CD4-positive, alpha-beta T cell (primary cell): Measurements from ENCODE around the gene PTGIS. TPM values are rescaled to one million over a fixed set of nuclear protein-coding genes. Genes with fewer than 3 reads are reported as not detected.
A peak's percentile ranks its signal among the peaks of the same experiment; 100 is the strongest.

Experiments
- ATAC-seq: fragments of 200-7000 bp; cut with Tn5 transposase; one replicate; pipeline ENCODE4 v1.10.0; 2022; ENCODE audit warnings: mild to moderate bottlenecking; ENCODE audit not compliant: poor library complexity
- CTCF ChIA-PET: fragments of 350-600 bp; sonication (Branson Sonifier 250); formaldehyde crosslinking; loops from one replicate; lab custom pipeline; 2021; ENCODE audit warnings: antibody characterized with exemption, inconsistent platforms; lab: Charles Lee
- POLR2A ChIA-PET: fragments of 350-600 bp; sonication (Branson Sonifier 250); formaldehyde crosslinking; loops from one replicate; lab custom pipeline; 2021; ENCODE audit warnings: antibody characterized with exemption, inconsistent platforms; lab: Charles Lee
- DNase-seq, 14 experiments: peaks; one replicate each; pipeline ENCODE4 v3.0.0-alpha.2; 2013 to 2020; ENCODE audit warnings: mixed read lengths in 2 of 14
- H3K27ac ChIP-seq, 2 donors: one replicate each; pipeline versions ENCODE4 v1.5.1 to v1.7.0; 2013; ENCODE audit warnings: low read length in 2 of 2, low read depth in 1 of 2, mild to moderate bottlenecking in 1 of 2
- H3K27me3 ChIP-seq, 2 experiments: 1 replicate in 1 of 2; 2 replicates in 1 of 2; pipeline versions ENCODE4 v1.6.1 to v1.7.0; 2013; ENCODE audit warnings: low read length in 2 of 2, control low read depth in 1 of 2, mild to moderate bottlenecking in 1 of 2, moderate library complexity in 1 of 2; ENCODE audit not compliant: insufficient read depth in 2 of 2, control insufficient read depth in 1 of 2
- H3K36me3 ChIP-seq: one replicate; pipeline ENCODE4 v1.6.1; 2013; ENCODE audit warnings: low read length, control low read depth; ENCODE audit not compliant: insufficient read depth
- H3K4me1 ChIP-seq: one replicate; pipeline ENCODE4 v1.6.1; 2013; ENCODE audit warnings: low read length, control low read depth; ENCODE audit not compliant: insufficient read depth
- H3K4me3 ChIP-seq: one replicate; pipeline ENCODE4 v1.5.1; 2013; ENCODE audit warnings: mild to moderate bottlenecking, low read length, moderate library complexity
- H3K9me3 ChIP-seq, 2 experiments: 1 replicate in 1 of 2; 2 replicates in 1 of 2; pipeline versions ENCODE4 v1.6.1 to v1.7.0; 2013; ENCODE audit warnings: low read length in 2 of 2, mild to moderate bottlenecking in 2 of 2, control low read depth in 1 of 2, moderate library complexity in 1 of 2; ENCODE audit not compliant: control insufficient read depth in 1 of 2, insufficient read depth in 1 of 2
- H3K27ac Mint-ChIP-seq: one replicate; pipeline ENCODE4 v1.8.0; 2020; ENCODE audit warnings: mixed read lengths
- H3K27me3 Mint-ChIP-seq: one replicate; pipeline ENCODE4 v1.8.0; 2021; ENCODE audit warnings: mixed read lengths
- H3K36me3 Mint-ChIP-seq: one replicate; pipeline ENCODE4 v1.8.0; 2021; ENCODE audit warnings: low read depth, mixed read lengths
- H3K4me1 Mint-ChIP-seq: one replicate; pipeline ENCODE4 v1.8.0; 2021; ENCODE audit warnings: low read depth, mixed read lengths
- H3K4me3 Mint-ChIP-seq: one replicate; pipeline ENCODE4 v1.8.0; 2020; ENCODE audit warnings: mild to moderate bottlenecking, mixed read lengths
- H3K9me3 Mint-ChIP-seq: one replicate; pipeline ENCODE4 v1.8.0; 2020; ENCODE audit warnings: mixed read lengths
- CTCF ChIP-seq: fragments of 200-600 bp; IDR thresholded peaks from one replicate; pipeline ENCODE4 v1.8.0; 2022; ENCODE audit warnings: antibody characterized with exemption, mild to moderate bottlenecking
- intact Hi-C, 2 experiments: fragments of 100-400 bp; cut with DNase I in 1 of 2; cut with micrococcal nuclease in 1 of 2; formaldehyde crosslinking; loops; one replicate each; pipeline versions ENCODE4 v1.15.1 to v1.9.0; 2023 to 2025; cut with DNase I, micrococcal nuclease
- total RNA-seq, 174 experiments: library from RNA in 2 of 174; stranded (reverse) in 2 of 174; gene quantifications; one replicate each; pipeline ENCODE4 v1.2.3 and lab custom pipeline; 2021 to 2026

Gene PTGIS
- total RNA-seq, 2 experiments from 2014 or later: not detected

GRCh38 chr20:49485563-49485962 is 82.4 kb downstream of the PTGIS start:
- Mint-ChIP-seq H3K27me3 (peaks cover 78% of the 10 kb centered on the region), H3K27ac (no peak overlapping the region), H3K9me3 (peaks cover 2% of the 10 kb centered on the region), H3K4me3 (no peak overlapping the region), H3K4me1 (peaks cover 8% of the 10 kb centered on the region), H3K36me3 (no peaks in the 10 kb centered on the region)
- H3K36me3 ChIP-seq: no peaks in the 10 kb centered on the region
- H3K27me3 ChIP-seq: peaks cover 59 to 75% of the 10 kb centered on the region in 2 experiments
- intact Hi-C loops: no loop called here
- DNase-seq: no peak
- ChIA-PET CTCF (no interaction called here), POLR2A (no interaction called here)
- peaks cover 0 to 13% of the 10 kb centered on the region in 2 experiments for H3K9me3 ChIP-seq
- H3K4me3 ChIP-seq: no peak overlapping the region
- H3K4me1 ChIP-seq: peaks cover 22% of the 10 kb centered on the region
- no peak overlapping the region for H3K27ac ChIP-seq
- no peak for TF ChIP-seq CTCF
- no peak for ATAC-seq

- peaks cover under 1% of the 10 kb centered on the region for H3K9me3 Mint-ChIP-seq
- ChIA-PET POLR2A (no interaction called here), CTCF (interaction anchor here (0.6 to 1.7 kb wide), 3 partner anchors 13 to 103 kb away, joined by 3 to 4 read pairs (median 3); no protein-coding TSS in a partner anchor)
- intact Hi-C loops: loop anchor here in 1 of 2 experiments (5.0 kb wide), 1 partner anchor 152 kb away; no protein-coding TSS in a partner anchor
- Histone ChIP-seq H3K4me1 (peaks cover 22% of the 10 kb centered on the region), H3K4me3 (peak overlapping the region; percentile 33), H3K27me3 (peaks cover 59 to 76% of the 10 kb centered on the region in 2 experiments), H3K9me3 (peaks cover 0 to 13% of the 10 kb centered on the region in 2 experiments), H3K27ac (no peak overlapping the region), H3K36me3 (no peaks in the 10 kb centered on the region)
- H3K27ac Mint-ChIP-seq: no peak overlapping the region
- H3K36me3 Mint-ChIP-seq: no peaks in the 10 kb centered on the region
- ATAC-seq (peak; percentile 78), DNase-seq (peak; percentile 21 to 72 (median 42))
- H3K4me3 Mint-ChIP-seq: peak overlapping the region; percentile 76
- H3K27me3 Mint-ChIP-seq: peaks cover 80% of the 10 kb centered on the region
- H3K4me1 Mint-ChIP-seq: peaks cover 8% of the 10 kb centered on the region
- peak; percentile 36 for TF ChIP-seq CTCF
Observed at GRCh38 chr20:49484180-49485140, 83.5 kb downstream of the PTGIS start.

- no peak overlapping the region for H3K4me3 Mint-ChIP-seq
- no peak for DNase-seq
- Histone ChIP-seq H3K36me3 (no peaks in the 10 kb centered on the region), H3K27ac (no peak overlapping the region), H3K9me3 (peaks cover 0 to 13% of the 10 kb centered on the region in 2 experiments), H3K4me1 (peaks cover 22% of the 10 kb centered on the region), H3K4me3 (no peak overlapping the region), H3K27me3 (peaks cover 52 to 72% of the 10 kb centered on the region in 2 experiments)
- H3K4me1 Mint-ChIP-seq: peaks cover 8% of the 10 kb centered on the region
- no peaks in the 10 kb centered on the region for H3K9me3 Mint-ChIP-seq
- ATAC-seq: no peak
- no peak overlapping the region for H3K27ac Mint-ChIP-seq
- TF ChIP-seq CTCF: no peak
- H3K36me3 Mint-ChIP-seq: no peaks in the 10 kb centered on the region
- CTCF ChIA-PET: interaction anchor here (0.6 to 1.7 kb wide), 3 partner anchors 13 to 104 kb away, joined by 3 to 4 read pairs (median 3); no protein-coding TSS in a partner anchor
- POLR2A ChIA-PET: no interaction called here
- peaks cover 80% of the 10 kb centered on the region for H3K27me3 Mint-ChIP-seq
- intact Hi-C loops: loop anchor here in 1 of 2 experiments (5.0 kb wide), 1 partner anchor 151 kb away; no protein-coding TSS in a partner anchor
Observed at GRCh38 chr20:49483696-49484123, 84.2 kb downstream of the PTGIS start.
